Astrocyte of the cerebellum (primary cell): ENCODE data around the gene ATP2B3.

ENCODE experiments used
- DNase-seq: peaks from one replicate; pipeline ENCODE4 v3.0.0-alpha.2; 2011; ENCODE audit warnings: low read depth
- H3K4me3 ChIP-seq: 2 replicates; pipeline ENCODE4 v1.5.1; 2011; ENCODE audit warnings: mild to moderate bottlenecking, low read depth, low read length, moderate library complexity
- CTCF ChIP-seq: IDR thresholded peaks from 2 replicates; pipeline ENCODE4 v1.5.1; 2012; ENCODE audit warnings: low read length, low read depth, moderate library complexity, mild to moderate bottlenecking; ENCODE audit errors: missing control alignments
- in situ Hi-C: cut with HindIII; loops from 2 replicates; pipeline ENCODE4 v1.10.0; 2017; ENCODE audit warnings: low sequenced_read_pairs

The ATP2B3 gene

GRCh38 chrX:153487590-153488071 lies 29.8 kb upstream of the ATP2B3 start:
- no peak for TF ChIP-seq CTCF
- in situ Hi-C loops, result no loop called here
- no peak for DNase-seq
- H3K4me3 ChIP-seq, result no peak overlapping the region

GRCh38 chrX:153488231-153488914 lies 29.1 kb upstream of the ATP2B3 start:
- TF ChIP-seq CTCF, result no peak
- in situ Hi-C loops, result no loop called here
- no peak overlapping the region for H3K4me3 ChIP-seq
- no peak for DNase-seq

- no peak for TF ChIP-seq CTCF
- no peak for DNase-seq
- no peak overlapping the region for H3K4me3 ChIP-seq
- in situ Hi-C loops, result no loop called here
These were observed 27.1 kb upstream of the ATP2B3 start for GRCh38 chrX:153490217-153490930.

- no peak for TF ChIP-seq CTCF
- DNase-seq, result no peak
- no peak overlapping the region for H3K4me3 ChIP-seq
- in situ Hi-C loops, result no loop called here
These were observed 26.0 kb upstream of the ATP2B3 start for GRCh38 chrX:153491351-153491914.

- in situ Hi-C loops, result no loop called here
- TF ChIP-seq CTCF, result no peak
- no peak for DNase-seq
- H3K4me3 ChIP-seq, result no peak overlapping the region
These were observed 25.5 kb upstream of the ATP2B3 start for GRCh38 chrX:153491918-153492317.

- H3K4me3 ChIP-seq, result no peak overlapping the region
- no peak for DNase-seq
- no peak for TF ChIP-seq CTCF
- in situ Hi-C loops, result no loop called here
These were observed 24.9 kb upstream of the ATP2B3 start for GRCh38 chrX:153492543-153492942.
